Effector CD8-positive, alpha-beta T cell (primary cell): Measurements from ENCODE around the gene WWOX.
"Not testable (repeated sequence)": the region's sequence is repeated elsewhere in the genome, so short reads cannot be mapped to it uniquely, and the experiment has no call there.

Experiments used
- DNase-seq: peaks from one replicate; lab custom pipeline; 2025; lab: John Stamatoyannopoulos, UW

WWOX gene

GRCh38 chr16:78576941-78577340 lies 477.5 kb downstream of the WWOX start:
- DNase-seq = no peak

- no peak for DNase-seq
Observed at GRCh38 chr16:78577630-78578029, 478.2 kb downstream of the WWOX start.

- no peak for DNase-seq
Observed at GRCh38 chr16:78579020-78579419, 479.6 kb downstream of the WWOX start.

GRCh38 chr16:78583441-78583840 lies 484.0 kb downstream of the WWOX start:
- DNase-seq = no peak

- DNase-seq = no peak
Observed at GRCh38 chr16:78584213-78584860, 484.9 kb downstream of the WWOX start.

- DNase-seq = no peak
Observed at GRCh38 chr16:78584991-78585390, 485.5 kb downstream of the WWOX start.

GRCh38 chr16:78589331-78589730 lies 489.9 kb downstream of the WWOX start:
- DNase-seq = no peak

GRCh38 chr16:78591682-78592103 lies 492.2 kb downstream of the WWOX start:
- DNase-seq = no peak

GRCh38 chr16:78592111-78592510 lies 492.7 kb downstream of the WWOX start:
- DNase-seq = no peak

GRCh38 chr16:78593352-78593751 lies 493.9 kb downstream of the WWOX start:
- no peak for DNase-seq

GRCh38 chr16:78594191-78594590 lies 494.7 kb downstream of the WWOX start:
- DNase-seq = no peak

GRCh38 chr16:78596348-78596995 lies 497.0 kb downstream of the WWOX start:
- DNase-seq = no peak

GRCh38 chr16:78596996-78597422 lies 497.6 kb downstream of the WWOX start:
- no peak for DNase-seq

- no peak for DNase-seq
Observed at GRCh38 chr16:78597809-78598570, 498.5 kb downstream of the WWOX start.

GRCh38 chr16:78599271-78599670 lies 499.8 kb downstream of the WWOX start:
- DNase-seq = no peak

- DNase-seq = not testable (repeated sequence)
Observed at GRCh38 chr16:78604423-78605062, 505.1 kb downstream of the WWOX start.

- DNase-seq = no peak
Observed at GRCh38 chr16:78605548-78606101, 506.2 kb downstream of the WWOX start.

- no peak for DNase-seq
Observed at GRCh38 chr16:78606545-78606944, 507.1 kb downstream of the WWOX start.

- DNase-seq = no peak
Observed at GRCh38 chr16:78607022-78607421, 507.6 kb downstream of the WWOX start.

GRCh38 chr16:78607465-78607864 lies 508.0 kb downstream of the WWOX start:
- no peak for DNase-seq

- no peak for DNase-seq
Observed at GRCh38 chr16:78608305-78608776, 508.9 kb downstream of the WWOX start.
